HG03139 (cell line): ENCODE data around the gene CEP192.
"Not testable (repeated sequence)": the region's sequence is repeated elsewhere in the genome, so short reads cannot be mapped to it uniquely, and the experiment has no call there.

ENCODE experiments used
- ATAC-seq: cut with Tn5 transposase; IDR thresholded peaks from one replicate; pipeline ENCODE4 v1.9.1; 2021; ENCODE audit not compliant: unreplicated experiment

The CEP192 gene

GRCh38 chr18:12990967-12991820, at the start of gene CEP192:
Gene CEP192, plus strand, starts transcription at chr18:12991362. Its CDS starts 8,063 bp downstream, at chr18:12999425.
- ATAC-seq, result peak; percentile 74

- ATAC-seq, result no peak
Observed at GRCh38 chr18:12943215-12943614, 47.9 kb upstream of the CEP192 start.

GRCh38 chr18:12944709-12945108, 46.5 kb upstream of the CEP192 start:
- no peak for ATAC-seq

GRCh38 chr18:12946549-12947284, 44.4 kb upstream of the CEP192 start:
- peak; percentile 0 for ATAC-seq

- ATAC-seq, result peak; percentile 74
Observed at GRCh38 chr18:12947285-12948049, 43.7 kb upstream of the CEP192 start, which contains the start of gene SEH1L. Gene SEH1L, plus strand, starts transcription at chr18:12948011. Its CDS starts 111 bp downstream, at chr18:12948122.

GRCh38 chr18:12948050-12948804, 42.9 kb upstream of the CEP192 start:
- peak; percentile 58 for ATAC-seq

- ATAC-seq, result no peak
Observed at GRCh38 chr18:12958478-12958877, 32.7 kb upstream of the CEP192 start.

GRCh38 chr18:12960395-12960794, 30.8 kb upstream of the CEP192 start:
- ATAC-seq, result no peak

GRCh38 chr18:12960853-12961397, 30.2 kb upstream of the CEP192 start:
- no peak for ATAC-seq

GRCh38 chr18:12963069-12963468, 28.1 kb upstream of the CEP192 start:
- no peak for ATAC-seq

GRCh38 chr18:12968115-12968514, 23.0 kb upstream of the CEP192 start:
- no peak for ATAC-seq

GRCh38 chr18:12968619-12969018, 22.5 kb upstream of the CEP192 start:
- no peak for ATAC-seq

- no peak for ATAC-seq
Observed at GRCh38 chr18:12973562-12974213, 17.5 kb upstream of the CEP192 start.

- no peak for ATAC-seq
Observed at GRCh38 chr18:12975488-12975887, 15.7 kb upstream of the CEP192 start.

- ATAC-seq, result no peak
Observed at GRCh38 chr18:12976305-12976704, 14.9 kb upstream of the CEP192 start.

- ATAC-seq, result not testable (repeated sequence)
Observed at GRCh38 chr18:12980065-12980464, 11.1 kb upstream of the CEP192 start.

GRCh38 chr18:12989397-12990122, 1.6 kb upstream of the CEP192 start:
- no peak for ATAC-seq

- ATAC-seq, result no peak
Observed at GRCh38 chr18:12990123-12990475, 1.1 kb upstream of the CEP192 start.

GRCh38 chr18:12990641-12990966, 558 bp upstream of the CEP192 start:
- no peak for ATAC-seq
